Stimulated activated CD4-positive, alpha-beta T cell treated with anti-CD3 and anti-CD28 coated beads, Interleukin-1b, Interleukin-23, amount 100 ng/mL, for 1 hour (primary cell): ENCODE results near the gene MRNIP.

Source experiments
- DNase-seq, 2 donors: peaks; one replicate each; pipeline ENCODE4 v3.0.0-alpha.2; 2020; ENCODE audit warnings: low read depth in 2 of 2

The MRNIP gene, protein sequence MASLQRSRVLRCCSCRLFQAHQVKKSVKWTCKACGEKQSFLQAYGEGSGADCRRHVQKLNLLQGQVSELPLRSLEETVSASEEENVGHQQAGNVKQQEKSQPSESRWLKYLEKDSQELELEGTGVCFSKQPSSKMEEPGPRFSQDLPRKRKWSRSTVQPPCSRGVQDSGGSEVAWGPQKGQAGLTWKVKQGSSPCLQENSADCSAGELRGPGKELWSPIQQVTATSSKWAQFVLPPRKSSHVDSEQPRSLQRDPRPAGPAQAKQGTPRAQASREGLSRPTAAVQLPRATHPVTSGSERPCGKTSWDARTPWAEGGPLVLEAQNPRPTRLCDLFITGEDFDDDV

DNA sequence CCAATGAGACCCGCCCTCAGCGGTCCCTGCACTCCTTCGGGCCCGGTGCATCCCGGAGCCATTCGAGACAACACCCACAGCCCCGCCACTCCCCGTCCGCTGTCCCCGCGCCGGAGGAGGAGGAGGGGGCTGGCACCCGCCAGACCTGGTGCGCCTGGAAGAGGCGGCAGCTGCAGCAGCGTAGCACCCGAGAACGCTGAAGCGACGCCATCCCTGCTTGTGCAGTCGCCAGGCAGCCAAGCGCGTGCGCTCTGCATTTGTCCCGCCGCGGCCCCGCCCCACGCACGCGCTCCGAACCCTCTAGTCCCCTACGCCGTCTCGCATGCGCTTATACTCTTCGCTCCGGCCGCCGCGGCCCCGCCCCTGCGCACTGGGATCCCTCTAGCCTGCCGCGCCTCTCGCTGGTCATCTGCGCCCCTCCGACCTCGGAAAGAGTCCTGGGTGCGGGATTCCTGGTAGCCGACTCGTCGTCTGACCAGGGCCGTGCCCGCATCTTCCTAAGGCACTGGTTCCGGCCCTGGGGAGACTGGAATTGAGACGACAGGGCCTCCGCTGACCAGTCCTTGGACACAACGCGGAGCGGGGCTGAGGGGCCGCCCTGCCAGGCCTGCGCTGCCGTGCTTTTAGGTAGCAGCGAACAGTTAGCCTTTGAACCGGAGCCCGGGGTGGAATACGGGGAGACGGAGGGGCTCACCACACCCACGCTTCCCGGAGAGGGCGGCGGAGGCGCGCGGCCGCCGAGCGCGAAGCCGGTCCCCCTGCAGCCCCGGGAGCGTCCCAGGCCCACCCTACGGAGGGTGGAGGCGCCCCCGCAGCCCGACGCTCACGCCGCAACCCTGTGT is at the start of gene MRNIP:
MRNIP (minus strand) TSS at position 232 of the 842 bp plus-strand sequence; CDS start at position 211, 21 bp downstream.
- peak; percentile 68 to 81 for DNase-seq

DNA sequence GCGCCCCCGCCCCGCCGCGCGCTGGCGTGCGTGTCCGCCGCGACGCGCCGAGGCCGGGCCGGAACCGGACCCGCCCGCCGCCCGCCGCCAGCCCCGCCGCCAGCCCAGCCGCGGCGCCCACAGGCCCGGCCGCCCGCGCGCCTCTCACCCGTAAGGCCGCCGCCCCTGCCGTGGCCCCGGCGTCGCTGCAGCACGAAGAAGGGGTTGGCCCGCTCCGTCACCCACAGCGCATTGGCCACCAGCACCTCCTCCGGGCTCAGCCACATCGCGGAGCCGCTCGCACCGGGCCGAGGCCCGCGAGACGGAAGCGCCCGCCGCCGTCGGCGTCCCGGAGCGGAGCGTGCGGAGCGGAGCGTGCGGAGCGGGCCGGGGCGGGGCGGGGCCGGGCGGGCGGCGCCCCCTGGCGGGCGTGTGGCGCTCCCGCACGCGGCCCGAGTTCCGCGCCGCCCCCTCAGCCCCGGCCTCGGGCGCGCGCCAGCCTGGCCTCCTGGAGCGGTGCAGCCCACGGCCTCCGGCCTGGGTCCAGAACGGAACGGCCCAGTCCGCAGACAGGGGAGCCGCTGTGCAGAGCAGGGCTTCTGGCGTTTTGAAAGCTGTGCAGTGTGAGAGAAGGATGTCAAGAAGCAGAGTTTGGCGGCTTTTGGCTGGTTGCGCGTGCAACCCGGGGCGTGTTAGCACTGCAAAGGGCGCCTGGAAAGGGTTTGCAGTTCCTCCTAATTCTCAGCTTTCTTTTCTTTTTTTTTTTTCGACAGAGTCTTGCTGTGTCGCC is 49.1 kb upstream of the MRNIP start, which contains the start of gene TBC1D9B:
TBC1D9B (minus strand) TSS at position 342 of the 769 bp plus-strand sequence; CDS start at position 266, 76 bp downstream.
- DNase-seq, result peak; percentile 39

DNA sequence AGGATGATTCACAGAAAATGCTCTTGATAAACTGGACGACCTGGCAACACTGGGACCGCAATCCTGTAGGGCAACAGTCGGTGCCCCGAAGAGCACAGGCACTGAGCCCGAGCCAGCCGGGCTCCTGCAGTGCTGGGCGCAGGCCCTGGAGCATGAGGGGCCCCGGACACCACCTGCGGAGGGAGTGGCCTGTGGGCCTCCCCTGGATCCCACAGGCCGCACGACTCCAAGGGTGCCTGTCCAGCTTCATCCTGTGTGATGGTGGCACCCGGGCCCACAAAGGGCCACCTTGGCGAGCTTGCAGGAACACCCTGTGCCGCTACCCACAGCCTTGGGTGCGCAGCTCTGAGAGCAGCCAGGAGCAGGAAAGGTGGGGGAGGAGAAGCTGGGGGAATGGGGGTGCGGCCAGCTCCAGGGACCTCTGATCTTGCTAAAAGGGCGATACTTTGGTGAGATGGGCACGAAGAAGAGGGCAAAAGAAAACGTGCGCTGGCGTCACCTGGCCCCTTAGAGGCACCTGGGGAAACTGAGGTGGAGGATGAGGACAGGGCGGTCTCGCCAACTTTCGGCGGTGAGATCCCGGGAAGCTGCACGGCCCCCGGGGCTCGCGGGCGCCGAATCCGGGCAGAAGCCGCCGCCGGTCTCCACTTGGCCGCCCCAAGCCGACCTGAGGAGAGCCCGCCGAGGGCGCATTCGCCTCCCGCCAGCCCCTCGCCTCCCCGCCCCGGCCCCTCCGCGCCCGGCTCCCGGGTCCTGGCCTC is 48.4 kb upstream of the MRNIP start:
- no peak for DNase-seq

DNA sequence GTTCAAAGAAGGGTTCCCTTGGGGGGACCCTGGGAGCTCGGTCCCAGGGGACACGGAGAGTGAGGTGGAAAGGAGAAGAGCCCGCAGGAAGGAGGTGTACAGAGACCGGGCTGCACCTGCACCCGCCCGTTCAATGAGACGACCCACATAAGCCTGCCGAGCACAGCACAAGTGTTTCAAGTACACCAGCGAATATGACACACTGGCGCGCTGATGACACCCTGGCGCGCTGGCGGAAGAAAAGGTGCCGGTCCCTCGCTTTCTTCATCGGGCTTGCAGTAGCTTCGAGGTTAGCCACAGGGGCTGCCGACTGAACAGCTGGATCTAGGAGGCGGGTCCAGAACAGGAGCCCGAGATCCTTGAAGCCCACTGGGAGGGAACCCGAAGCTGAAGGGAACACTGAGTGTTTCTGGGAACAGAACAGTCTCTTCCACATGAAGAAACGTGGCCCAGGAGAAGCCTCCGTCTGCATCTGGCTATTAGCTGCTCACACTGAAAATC is 47.7 kb upstream of the MRNIP start:
- DNase-seq, result no peak

DNA sequence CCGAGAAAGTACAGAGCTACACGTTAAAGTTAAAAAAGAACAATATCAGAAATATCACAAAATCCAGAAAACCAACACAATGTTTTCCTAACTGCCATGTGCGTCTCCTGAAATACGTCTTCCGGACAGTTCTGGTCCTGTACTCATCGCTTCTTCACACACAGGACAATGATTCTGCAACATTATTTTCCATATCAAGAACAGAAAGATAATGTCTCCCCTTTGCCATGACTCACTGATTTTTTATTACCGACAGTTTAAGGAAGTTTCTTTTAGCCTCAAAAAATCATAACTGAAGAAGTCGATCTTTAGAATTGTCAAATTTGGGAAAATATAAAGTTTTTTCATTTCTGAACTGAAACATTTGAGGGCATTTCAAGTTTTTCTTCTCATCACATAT is 46.5 kb upstream of the MRNIP start:
- DNase-seq, result no peak

DNA sequence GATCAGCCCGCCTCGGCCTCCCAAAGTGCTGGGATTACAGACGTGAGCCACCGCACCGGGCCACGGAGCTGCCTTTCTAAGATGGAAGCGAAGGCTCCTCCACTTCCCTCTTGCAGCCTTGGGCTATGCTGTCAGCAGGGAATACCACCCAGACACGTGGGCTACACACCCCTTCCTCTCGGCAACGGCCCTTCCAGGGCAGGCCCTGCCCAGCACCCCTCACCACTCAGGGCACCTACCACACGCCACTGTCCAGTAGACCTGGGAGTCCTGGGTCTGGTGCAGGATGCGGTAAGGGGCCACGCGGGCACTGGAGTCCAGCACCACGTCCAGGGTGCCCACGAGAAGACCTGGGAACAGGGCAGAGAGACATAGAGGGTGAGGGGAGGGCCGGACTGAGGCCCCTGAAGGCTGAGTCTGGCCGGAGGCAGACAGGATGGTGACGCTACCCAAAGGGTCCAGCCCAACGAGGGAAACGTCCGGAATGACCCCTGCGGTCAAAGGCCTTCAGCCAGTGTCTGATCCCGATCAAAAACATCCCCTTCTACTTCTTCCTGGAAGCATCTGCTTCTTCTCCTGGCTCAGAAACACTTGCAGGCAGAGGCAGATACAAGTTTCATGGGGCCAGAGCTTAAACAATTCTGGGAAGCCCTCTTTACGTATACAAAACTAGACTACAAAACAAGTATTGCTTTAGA is 46.0 kb upstream of the MRNIP start:
- DNase-seq, result no peak

DNA sequence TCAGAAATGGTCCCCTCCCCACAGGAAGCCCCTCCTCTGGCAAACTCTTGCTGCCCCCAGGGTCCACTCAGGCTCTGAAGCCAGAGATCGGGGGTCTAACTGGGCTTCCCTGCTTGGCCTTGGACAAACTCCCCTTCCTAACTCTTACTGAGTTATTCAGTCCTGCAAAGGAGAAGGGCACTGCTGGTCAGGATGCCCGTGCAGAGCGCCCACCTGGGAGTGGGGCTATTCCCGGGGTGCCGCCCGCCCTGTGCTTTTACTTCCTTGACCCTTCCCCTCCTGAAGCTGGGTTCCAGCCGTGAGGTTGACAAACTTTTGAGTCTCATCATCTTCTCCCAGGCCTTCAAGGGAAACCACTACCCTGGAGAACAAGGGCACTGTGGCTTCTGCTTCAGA is 44.1 kb upstream of the MRNIP start:
- DNase-seq, result no peak

DNA sequence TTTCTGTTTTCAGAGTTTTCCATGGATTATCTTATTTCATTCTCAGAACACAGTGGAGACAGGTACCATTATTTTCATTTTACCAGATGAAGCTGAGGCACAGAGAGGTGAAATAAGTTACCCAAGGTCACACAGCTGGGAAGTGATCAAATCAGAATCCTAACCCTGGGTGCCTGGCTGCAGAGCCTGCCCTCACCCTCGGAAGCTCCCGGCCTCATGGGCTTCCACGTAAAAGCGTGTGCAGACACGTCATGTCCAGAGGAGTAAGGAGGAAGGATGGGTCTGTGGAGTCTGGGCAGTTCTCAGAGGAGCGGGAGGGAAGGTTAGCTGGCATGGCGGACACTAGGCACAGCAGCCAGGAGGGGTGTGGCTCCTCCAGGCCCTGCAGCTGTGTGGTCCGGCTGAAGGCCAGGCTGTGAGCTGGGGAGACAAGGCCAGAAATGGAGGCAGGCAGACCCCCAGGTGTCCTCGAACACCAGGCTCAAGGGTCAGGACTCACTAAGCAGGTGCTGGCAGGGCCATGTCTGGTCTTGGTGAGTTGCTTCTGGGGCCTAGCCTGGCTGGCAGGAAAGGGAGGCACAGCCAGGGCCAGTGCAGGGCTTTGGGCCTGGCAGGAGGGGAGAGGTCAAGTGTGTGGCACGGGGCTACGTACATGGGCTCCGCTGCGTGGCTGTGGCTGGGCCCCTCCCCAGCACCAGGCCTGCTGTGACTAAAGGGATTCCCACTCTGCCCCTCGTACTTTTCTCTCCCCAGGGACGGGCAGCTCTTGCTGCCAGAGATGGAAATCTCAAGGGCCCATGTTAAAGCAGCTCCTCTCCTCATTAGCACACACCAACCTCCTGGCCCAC is 43.5 kb upstream of the MRNIP start:
- DNase-seq, result no peak

DNA sequence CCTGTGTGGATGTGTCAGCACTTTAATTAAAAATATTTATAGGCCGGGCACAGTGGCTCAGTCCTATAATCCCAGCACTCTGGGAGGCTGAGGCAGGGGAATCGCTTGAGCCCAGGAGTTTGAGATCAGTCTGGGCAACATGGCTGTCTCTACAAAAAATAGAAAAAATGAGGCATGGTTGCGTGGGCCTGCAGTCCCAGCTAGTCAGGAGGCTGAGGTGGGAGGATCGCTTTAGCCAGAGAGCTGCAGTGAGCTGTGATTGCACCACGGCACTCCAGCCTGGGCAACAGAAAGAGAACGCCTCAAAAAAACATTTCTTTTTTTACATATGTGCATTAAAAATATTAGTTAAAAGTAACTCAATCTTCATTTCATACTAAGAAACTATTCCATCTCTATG is 42.8 kb upstream of the MRNIP start:
- no peak for DNase-seq

DNA sequence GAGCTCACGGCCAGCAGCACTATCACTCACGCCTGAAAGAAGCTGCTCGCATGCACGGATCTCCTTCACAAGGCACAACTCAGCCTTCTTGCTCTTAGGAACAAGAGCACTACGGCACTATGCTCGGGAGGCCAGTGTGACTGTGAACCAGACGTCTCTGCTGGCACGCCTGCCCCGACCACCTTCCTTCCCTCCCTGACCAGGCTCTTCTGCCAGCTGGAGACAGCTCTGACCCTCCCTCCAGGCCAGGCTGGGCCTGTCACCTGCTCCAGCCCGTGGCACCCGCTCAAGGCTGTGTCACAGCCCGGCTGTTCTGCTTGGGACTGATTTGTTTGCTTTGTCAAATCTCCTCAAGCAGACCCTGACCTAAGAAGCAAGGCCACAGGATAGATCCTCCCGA is 42.1 kb upstream of the MRNIP start:
- no peak for DNase-seq

DNA sequence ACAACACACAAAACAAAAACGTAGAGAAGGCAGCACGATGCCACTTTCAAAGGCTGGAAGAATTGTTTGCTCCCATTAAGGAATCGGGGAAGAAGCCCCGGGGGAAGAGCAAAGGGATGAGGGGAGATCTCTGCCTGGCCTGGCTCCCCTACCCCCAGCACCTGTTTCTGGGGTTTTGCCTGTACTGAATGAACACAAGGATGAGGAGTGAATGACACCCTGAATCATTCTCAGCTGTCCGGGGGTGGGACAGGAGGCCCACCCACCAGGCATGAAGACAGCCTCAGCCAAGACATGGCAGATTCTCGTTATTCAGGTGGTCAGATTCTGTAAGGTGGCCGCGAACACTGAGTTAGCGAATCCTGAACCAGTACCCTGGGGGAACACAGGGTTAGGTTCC is 41.6 kb upstream of the MRNIP start:
- no peak for DNase-seq

DNA sequence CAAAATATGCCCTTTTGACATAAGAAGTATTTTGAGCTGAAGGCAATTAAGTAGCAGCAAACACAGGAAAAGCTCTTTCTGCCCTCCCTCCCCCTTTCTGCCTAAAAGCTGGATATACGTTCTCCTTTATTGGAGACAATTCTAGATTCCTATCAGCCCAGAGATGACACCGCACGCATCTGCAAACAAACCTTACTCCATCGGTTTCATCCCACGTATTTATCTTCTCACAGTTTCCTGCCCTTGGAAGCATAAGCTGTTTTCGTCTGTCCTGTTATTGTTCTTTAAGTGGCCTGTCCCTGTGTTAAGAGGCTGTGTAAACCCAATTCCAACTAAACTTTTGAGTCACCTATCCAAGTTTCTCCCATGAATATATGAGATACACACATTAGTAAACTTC is 37.2 kb upstream of the MRNIP start:
- DNase-seq, result no peak

DNA sequence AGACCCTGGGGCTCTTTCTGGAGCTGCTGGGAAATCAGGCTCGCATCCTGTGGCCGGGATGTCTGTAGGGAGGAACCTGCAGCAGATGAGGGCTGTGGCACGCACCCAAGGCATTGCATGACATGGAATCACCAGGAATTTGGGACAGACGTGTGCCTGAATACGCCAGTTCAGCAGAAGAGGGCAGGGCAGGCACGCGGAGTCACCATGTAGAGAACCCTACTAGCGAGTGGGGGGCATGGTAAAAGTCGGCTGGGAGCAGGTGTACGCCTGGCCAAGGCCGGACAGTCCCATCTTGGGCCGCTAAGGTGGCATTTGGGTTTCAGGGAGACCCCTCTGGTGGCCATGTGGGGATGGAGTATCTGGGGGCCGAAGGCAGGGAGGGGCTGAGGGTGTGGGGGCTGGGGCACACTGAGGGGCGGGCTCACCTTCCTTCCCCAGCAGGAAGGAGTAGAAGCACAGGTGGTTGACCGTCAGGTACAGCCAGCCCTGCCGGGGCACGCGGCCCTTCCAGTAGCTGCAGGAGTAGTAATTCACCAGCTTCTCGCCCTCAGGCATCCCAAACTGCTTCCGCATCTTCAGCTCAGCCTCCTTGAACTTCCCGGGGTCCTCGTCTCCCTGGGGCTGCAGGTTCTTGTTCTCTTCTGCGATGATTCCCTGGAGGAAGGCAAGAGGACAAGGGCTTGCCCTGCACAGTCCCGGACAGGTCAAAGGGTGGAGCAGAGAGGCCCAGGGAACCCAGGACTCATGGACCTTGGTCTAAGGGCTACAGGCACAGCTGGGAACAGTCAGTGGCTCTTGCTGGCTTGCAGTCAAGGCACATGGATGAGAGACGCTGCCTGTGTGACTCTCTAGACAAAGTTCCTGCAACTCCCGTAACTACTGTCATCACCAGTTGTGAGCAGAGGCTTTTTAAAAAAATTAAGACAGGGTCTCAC is 35.6 kb upstream of the MRNIP start:
- no peak for DNase-seq

DNA sequence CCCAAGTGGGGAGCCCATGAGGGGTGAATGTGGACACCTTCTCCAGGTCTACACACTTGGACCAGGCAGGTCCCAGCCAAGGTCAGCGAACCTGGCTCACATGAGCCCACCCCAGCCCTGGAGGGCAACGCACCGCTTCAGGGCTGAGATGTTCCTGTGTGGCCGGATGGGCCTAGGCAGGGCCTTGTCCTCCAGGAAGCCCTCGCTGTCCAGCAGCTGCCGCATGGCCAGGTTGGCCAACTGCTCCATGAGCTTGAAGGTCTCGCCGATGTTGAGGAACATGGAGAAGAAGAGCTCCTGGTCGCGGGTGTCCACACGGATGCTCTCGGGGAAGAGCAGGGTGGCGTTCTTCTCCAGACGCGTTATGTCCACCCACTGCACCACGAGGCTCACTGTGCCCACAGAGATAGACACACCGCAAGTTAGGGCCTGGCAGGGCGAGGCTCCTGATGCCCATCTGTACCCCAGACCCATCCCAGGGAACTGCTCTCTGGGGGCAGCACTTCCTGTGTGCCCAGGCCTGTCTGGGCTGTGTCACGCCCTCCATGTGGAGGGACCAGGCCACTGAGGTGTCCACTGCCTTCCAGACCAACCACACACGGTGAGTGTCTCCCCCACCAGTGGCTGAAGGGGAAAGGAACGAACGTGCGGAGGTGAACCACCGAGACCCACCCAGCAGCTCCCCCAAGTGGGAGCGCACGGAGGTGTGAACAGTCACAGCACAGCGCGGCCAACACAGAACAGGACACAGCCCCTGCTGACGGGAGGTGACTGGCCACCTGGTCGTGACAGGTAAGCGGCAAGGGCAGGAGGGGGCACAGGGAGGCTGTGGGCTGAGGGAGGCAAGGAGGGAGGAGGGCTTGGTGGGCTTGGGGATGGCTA is 34.7 kb upstream of the MRNIP start:
- DNase-seq, result no peak

DNA sequence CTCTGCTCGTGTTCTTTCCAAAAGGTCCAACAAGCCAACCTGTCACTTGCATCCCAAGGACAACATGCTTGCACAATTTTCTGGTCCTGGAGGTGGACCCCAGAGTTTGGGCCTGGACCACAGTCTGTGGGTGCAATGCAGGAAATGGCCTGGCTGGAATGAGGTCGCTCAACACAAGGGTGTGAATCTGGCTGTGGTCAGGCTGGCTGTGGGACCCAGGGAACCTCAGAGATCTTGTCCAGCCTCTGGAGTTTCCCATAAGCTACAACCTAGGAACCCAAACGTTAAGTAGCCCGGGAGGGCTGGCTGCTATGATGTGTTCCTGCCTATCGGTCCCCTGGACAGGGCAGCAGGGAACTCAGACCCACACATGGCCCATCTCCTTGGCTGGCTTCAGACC is 33.6 kb upstream of the MRNIP start:
- no peak for DNase-seq

DNA sequence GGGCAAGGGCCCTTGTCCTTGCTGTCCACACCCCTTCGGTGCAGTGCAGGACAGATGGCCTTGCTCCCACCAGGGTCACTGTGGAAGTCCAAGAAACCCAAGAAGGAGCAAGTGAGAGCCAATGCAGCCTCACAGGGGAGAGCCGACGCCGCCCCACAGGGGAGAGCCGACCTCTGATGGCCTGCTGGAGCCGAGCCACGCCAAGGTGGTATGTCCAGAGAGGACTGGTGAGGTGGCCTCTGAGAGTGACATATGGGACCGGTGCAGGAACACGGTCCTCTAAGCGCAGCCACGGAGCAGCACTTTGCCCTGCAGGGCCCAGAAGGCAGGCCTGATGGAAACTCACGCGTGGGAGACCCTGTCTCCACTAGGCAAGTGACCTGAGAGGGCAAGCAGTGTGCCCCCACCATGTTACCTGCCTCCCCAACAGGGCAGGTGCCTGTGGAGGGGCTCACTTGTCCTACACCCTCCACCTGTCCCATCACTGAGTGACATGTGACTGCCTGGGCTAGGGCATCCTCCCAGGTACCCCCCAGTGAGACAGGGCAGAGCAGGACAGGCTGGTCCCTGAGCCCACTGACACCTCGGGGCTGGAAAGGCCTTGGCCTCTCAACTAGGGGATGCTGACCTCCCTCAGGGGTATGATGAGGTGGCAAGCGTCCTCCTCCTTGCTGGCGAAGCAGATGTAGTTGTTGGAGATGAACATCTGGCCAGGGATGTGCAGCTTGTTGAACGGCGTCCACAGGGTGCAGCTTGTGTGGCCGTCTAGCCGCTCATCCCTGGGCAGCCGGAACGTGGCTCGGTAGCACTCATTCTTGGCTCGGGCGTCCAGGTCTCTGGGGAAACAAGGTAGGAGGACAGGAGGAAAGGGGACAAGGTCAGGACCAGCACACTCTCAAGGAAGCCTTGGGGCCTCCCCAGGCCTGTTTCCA is 32.4 kb upstream of the MRNIP start:
- DNase-seq, result no peak
